AG10803 (cell line): ENCODE measurements around the gene DEGS2.

Experiments used
- DNase-seq: peaks from one replicate; pipeline ENCODE4 v3.0.0; 2010; ENCODE audit warnings: low read depth
- H3K4me3 ChIP-seq: 2 replicates; pipeline ENCODE4 v1.5.1; 2011; ENCODE audit warnings: mild to moderate bottlenecking, low read length, control low read depth
- CTCF ChIP-seq: conservative IDR thresholded peaks from 2 replicates; pipeline ENCODE4 v1.5.1; 2011; ENCODE audit warnings: mild to moderate bottlenecking, low read length, control low read depth, inconsistent platforms

Gene DEGS2

GRCh38 chr14:100121643-100122480, 37.6 kb downstream of the DEGS2 start:
- no peak overlapping the region for H3K4me3 ChIP-seq
- DNase-seq = no peak
- TF ChIP-seq CTCF = no peak

- no peak overlapping the region for H3K4me3 ChIP-seq
- DNase-seq = no peak
These were observed 38.7 kb downstream of the DEGS2 start for GRCh38 chr14:100120522-100121269.

GRCh38 chr14:100119251-100119650, 40.2 kb downstream of the DEGS2 start:
- no peak for TF ChIP-seq CTCF
- DNase-seq = no peak

More at GRCh38 chr14:100120522-100121269, 38.7 kb downstream of the DEGS2 start:
- no peak for TF ChIP-seq CTCF

DNA sequence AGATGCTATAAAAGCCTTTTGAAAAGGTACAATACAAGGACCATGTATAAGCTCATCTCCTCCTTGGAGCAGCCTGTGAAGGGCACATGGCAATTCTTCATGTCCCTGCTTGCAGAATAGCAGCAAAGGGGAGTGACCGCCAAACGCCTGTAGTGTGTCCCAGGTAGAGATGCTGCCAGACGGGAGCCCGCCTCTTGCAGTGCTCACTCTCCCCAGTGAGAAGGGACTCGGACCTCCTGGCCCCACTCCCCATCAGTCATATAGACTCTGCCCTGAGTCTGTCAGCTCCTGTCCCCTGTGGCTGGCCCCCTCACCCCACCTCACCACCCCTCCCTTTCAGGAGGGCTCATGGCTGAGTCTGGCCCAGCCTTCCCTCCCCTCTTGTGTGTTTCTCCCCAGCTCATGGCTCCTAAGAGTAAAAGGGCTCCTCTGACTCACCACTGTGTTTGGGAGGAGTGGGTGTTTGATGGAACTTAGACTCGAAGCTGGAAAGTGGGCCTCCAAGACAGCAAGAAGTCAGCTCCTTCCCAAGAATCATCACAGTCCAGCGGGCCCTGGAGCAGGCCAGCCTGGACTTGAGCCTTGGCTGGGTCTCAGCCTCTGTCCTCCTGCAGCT, 40.9 kb downstream of the DEGS2 start:
- H3K4me3 ChIP-seq = no peak overlapping the region
- TF ChIP-seq CTCF = no peak
- no peak for DNase-seq

More at GRCh38 chr14:100119251-100119650, 40.2 kb downstream of the DEGS2 start:
- H3K4me3 ChIP-seq = no peak overlapping the region

GRCh38 chr14:100117633-100118395, 41.6 kb downstream of the DEGS2 start:
- DNase-seq = no peak
- no peak for TF ChIP-seq CTCF
- H3K4me3 ChIP-seq = no peak overlapping the region

DNA sequence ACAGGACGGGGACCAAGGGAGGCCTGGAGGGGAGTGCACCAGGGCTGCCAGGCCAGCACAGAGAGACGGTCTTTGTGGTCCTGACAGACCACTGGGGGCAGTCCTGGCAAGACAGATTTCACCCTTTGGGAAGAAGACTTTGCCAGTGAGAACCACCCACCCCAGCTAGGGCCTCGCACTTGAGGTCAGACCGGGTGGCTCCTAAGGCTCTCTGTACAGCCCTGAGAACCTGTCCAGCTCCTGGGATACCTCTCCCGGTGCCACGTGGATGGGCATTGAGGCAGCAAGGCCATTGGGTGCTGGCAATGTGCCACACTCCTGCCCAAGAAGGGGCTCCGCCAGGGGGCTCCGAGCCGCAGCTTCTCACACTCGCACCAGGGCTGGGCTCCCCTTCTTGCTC, 42.4 kb downstream of the DEGS2 start:
- DNase-seq = no peak
- no peak overlapping the region for H3K4me3 ChIP-seq
- TF ChIP-seq CTCF = no peak
